Globus pallidus (tissue), 1 donor: Measurements from ENCODE around the gene PDE4B.
"Not testable (repeated sequence)": the region's sequence is repeated elsewhere in the genome, so short reads cannot be mapped to it uniquely, and the experiment has no call there.

Experiments used
- DNase-seq: peaks from one replicate; pipeline ENCODE4 v3.0.0-alpha.2; 2015; ENCODE audit warnings: low spot score

The PDE4B gene

GRCh38 chr1:65814752-65815151 lies 22.1 kb downstream of the PDE4B start:
- no peak for DNase-seq

- no peak for DNase-seq
Observed at GRCh38 chr1:65817891-65818290, 25.2 kb downstream of the PDE4B start.

- DNase-seq, result no peak
Observed at GRCh38 chr1:65818966-65819365, 26.3 kb downstream of the PDE4B start.

- no peak for DNase-seq
Observed at GRCh38 chr1:65820983-65821382, 28.3 kb downstream of the PDE4B start.

- DNase-seq, result no peak
Observed at GRCh38 chr1:65821386-65821785, 28.7 kb downstream of the PDE4B start.

GRCh38 chr1:65824103-65824502 lies 31.4 kb downstream of the PDE4B start:
- DNase-seq, result no peak

- no peak for DNase-seq
Observed at GRCh38 chr1:65825741-65826140, 33.0 kb downstream of the PDE4B start.

- DNase-seq, result no peak
Observed at GRCh38 chr1:65826782-65827181, 34.1 kb downstream of the PDE4B start.

- no peak for DNase-seq
Observed at GRCh38 chr1:65827346-65827745, 34.7 kb downstream of the PDE4B start.

GRCh38 chr1:65830306-65830705 lies 37.6 kb downstream of the PDE4B start:
- DNase-seq, result no peak

- no peak for DNase-seq
Observed at GRCh38 chr1:65832296-65832695, 39.6 kb downstream of the PDE4B start.

GRCh38 chr1:65836686-65837085 lies 44.0 kb downstream of the PDE4B start:
- DNase-seq, result no peak

- no peak for DNase-seq
Observed at GRCh38 chr1:65840683-65841082, 48.0 kb downstream of the PDE4B start.

- DNase-seq, result no peak
Observed at GRCh38 chr1:65844296-65844695, 51.6 kb downstream of the PDE4B start.

- no peak for DNase-seq
Observed at GRCh38 chr1:65844821-65845534, 52.3 kb downstream of the PDE4B start.

GRCh38 chr1:65845535-65846060 lies 52.9 kb downstream of the PDE4B start:
- no peak for DNase-seq

GRCh38 chr1:65846866-65847265 lies 54.2 kb downstream of the PDE4B start:
- DNase-seq, result no peak

GRCh38 chr1:65850281-65850680 lies 57.6 kb downstream of the PDE4B start:
- DNase-seq, result no peak

- not testable (repeated sequence) for DNase-seq
Observed at GRCh38 chr1:65856591-65856990, 63.9 kb downstream of the PDE4B start.

- no peak for DNase-seq
Observed at GRCh38 chr1:65866439-65866838, 73.7 kb downstream of the PDE4B start.

- DNase-seq, result no peak
Observed at GRCh38 chr1:65872301-65872700, 79.6 kb downstream of the PDE4B start.

GRCh38 chr1:65878342-65878741 lies 85.6 kb downstream of the PDE4B start:
- not testable (repeated sequence) for DNase-seq

- DNase-seq, result no peak
Observed at GRCh38 chr1:65880611-65881010, 87.9 kb downstream of the PDE4B start.

GRCh38 chr1:65881067-65881594 lies 88.4 kb downstream of the PDE4B start:
- no peak for DNase-seq
